ENCODE measurements around the gene CASK.

DNA sequence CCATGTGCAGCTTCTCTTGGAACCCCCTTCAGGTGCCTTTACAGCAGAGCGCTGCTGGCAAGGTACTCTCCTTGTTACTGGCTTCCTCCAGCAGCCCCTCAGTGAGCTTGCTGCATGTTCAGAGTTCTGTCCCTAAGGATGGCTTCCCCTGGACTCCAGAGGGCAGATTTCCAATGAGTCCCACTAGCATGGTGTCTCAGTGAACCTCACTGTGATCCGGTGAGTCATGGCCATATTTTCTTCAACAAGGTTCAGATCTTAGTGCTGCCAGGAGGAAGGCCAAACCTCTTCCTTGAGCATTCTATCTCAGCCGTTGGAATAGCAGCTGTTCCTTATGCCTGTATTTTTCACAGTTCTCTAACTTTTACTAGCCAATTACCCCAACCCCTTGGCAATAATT, 98.8 kb downstream of the CASK start:
- TF ChIP-seq EZH2 (IDR thresholded peaks at IDR 0.05; ENCODE audit: borderline replicate concordance, low read depth, low read length) (no peak), FOXA1 (IDR thresholded peaks at IDR 0.05; ENCODE audit: borderline replicate concordance) (no peak), KLF6 (CRISPR knock-in tag; IDR thresholded peaks at IDR 0.05; ENCODE audit: borderline replicate concordance) (no peak), GABPA (tag; conservative IDR thresholded peaks at IDR 0.05; ENCODE audit: low read depth) (no peak), EP300 (IDR thresholded peaks at IDR 0.05; ENCODE audit: low read length) (no peak), MTA3 (IDR thresholded peaks at IDR 0.05; ENCODE audit: borderline replicate concordance) (no peak), POLR2A (conservative IDR thresholded peaks at IDR 0.05) (no peak), RCOR1 (IDR thresholded peaks at IDR 0.05; ENCODE audit: borderline replicate concordance in 1 of 2, low read depth in 2 of 2, low read length in 2 of 2) (no peak), HDAC1 (IDR thresholded peaks at IDR 0.05) (no peak)
